Middle frontal gyrus (tissue), 1 donor: ENCODE data around the gene PDLIM1.

ENCODE experiments used
- DNase-seq: peaks from one replicate; pipeline ENCODE4 v3.0.0-alpha.2; 2015; ENCODE audit warnings: low spot score; ENCODE audit errors: extremely low spot score

PDLIM1 gene

DNA sequence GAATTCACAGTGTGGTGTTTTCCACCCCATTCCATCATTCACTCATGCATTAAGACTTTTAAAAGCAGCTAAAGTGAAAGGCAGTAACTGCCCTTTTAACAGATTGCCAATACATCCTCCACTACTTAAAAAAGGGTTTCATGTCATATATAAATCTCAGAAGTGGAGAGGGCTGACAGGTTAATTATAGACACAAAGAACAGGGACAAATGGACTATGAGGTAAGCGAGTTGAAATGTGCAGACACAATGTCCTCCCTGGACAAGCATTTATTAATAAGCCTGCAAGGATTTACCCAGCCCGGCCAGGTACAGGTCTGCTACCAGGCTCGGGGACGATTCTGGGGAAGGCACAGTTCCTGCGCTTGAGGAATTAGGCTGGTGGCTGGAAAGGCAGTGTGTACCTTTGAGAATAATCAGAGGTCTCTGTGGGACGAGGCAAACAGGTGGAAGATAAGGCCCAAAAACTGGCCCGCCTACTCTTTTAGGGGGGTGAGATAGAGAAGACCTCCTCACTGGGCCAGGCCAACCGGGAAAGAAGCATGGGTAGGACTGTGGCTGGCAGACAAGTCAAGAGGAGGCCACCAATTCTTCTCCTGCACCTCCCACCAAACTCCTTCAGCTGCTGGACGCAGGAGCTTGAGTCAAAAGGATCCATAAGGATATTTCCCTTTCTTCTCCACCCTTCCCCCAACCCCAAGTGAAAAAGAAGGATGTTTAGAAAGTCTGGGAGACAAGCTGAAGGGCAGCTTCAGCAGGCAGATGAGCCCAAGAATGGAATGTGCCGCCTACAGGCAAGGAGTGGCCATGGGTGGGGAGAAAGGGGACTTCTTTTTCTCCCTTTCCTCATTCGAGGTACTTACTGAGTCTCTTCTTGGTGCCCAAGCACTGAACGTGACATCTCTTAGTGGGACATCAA is 1.5 kb downstream of the PDLIM1 start:
- DNase-seq: no peak

DNA sequence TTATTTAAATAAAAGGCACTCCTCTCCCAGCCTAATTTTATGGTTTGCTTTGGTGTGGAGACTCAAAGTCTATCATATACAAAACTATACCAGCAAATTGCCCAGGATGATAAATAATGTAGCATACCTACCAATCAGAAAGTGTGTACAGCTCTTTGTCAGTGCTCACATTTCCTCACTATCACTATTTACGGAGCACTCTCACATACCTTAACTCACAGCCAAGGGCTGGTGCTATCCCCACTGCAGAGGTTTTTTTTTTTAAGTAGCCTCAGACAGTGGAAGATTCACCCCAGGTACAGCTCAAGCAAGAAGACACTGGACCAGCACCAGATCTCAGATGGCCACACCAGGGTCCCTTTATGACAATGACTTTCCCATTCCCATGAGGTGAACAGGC is 2.5 kb downstream of the PDLIM1 start:
- DNase-seq: no peak

DNA sequence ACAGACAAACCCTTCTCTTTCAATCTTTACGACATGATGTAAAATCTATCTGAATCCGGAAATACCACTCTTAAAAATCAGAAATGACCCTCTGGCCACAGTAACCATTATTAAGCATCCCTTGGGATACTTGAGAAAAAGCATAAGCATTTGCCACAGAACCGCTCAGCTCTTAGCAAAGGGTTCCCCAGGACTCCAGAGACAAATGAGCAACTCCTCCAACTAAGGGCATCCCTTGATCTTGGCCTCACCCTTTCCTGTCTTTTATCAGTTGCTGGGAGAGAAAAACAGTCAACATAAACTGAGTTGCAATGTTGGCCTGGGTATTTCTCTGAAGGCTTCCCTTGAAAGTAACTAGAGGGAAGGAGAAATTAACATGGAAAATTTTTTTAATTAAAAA is 3.5 kb downstream of the PDLIM1 start:
- DNase-seq: no peak

DNA sequence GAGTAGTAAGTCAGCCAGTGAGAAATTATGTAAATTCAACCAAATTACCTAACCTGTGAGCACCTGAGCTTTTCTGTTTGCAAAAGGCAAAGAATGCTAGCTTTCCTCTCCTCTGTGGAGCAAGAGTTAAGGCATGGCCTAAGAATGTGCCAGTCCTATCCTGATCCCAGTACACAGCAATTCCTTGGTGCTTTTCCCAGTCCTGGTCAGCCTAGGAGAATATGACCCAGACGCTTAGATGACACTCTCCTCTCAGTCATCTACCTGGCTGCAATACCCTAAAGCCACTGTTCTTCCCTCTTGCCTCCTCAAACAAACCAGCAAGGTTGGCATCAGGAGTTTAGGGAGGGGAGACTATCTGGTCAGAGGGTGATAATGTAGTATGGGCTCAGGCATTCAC is 4.1 kb downstream of the PDLIM1 start:
- no peak for DNase-seq

DNA sequence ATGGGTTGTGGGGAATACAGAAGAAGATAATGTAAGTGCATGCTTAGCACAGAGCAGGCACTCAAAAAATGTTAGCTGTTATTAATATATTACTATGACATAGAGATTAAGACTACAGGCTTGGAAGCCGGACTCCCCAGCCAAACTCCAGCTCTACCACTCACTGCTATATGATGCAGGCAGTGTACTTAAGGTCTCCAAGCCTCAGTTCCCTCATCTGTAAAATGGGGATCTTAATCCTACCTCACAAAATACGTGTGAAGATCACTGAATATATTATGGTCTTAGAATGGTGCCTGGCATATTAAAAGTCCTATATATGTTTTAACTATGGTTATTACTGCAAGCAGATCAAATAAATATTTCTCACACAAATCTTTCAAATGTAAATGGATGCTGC is 5.2 kb downstream of the PDLIM1 start:
- no peak for DNase-seq

DNA sequence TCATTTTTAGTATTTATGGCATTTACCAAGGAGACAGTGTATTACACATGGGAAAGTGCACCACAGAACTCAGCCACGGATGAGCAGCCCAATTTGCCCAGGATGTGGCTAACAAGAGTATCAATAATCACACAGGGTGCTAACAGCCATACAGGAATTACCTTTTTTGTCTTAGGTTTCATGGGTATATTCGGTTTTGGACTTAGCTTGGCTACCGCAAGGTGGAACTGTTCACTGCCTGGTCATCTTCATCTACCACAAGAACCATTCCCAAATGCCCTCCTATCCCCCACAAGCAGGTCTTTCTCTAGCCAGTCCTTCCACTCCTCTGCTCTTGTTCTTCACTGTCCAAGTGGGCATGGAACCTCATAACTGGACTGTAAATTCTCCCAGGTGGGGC is 6.0 kb downstream of the PDLIM1 start:
- DNase-seq: no peak

DNA sequence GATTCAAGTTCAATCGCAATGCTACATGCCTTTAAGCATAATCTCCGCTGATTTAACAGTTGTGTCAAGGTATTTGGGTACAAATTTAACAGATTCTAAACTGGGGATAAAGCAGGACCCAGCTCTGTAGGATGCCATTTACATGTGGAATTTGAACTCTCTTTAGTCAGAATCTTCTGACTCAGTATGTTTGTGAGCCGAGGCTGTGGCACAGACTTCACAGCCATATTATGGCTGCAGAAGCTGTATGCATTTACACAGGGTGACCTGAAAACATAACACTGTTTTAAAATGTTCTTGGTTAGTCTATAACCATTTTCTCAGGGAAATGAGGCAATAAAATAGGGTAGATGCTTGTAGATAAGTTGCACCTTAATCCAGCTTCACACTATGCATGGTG is 8.7 kb downstream of the PDLIM1 start:
- DNase-seq: no peak

DNA sequence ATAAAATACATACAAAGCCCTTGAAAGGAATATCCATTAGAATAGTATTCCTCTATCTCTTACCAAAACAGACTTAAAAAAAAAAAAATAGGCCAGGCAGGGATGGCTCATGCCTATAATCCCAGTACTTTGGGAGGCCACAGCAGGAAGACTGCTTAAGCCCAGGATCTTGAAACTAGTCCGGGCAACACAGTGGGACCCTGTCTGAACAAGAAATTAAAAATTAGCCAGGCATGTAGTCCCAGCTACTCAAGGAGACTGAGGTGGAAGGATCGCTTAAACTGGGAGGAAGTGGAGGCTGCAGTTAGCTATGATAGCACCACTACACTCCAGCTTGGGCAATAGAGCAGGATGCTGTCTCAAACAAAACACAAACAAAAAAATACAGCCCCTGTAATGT is 9.6 kb downstream of the PDLIM1 start:
- DNase-seq: no peak

DNA sequence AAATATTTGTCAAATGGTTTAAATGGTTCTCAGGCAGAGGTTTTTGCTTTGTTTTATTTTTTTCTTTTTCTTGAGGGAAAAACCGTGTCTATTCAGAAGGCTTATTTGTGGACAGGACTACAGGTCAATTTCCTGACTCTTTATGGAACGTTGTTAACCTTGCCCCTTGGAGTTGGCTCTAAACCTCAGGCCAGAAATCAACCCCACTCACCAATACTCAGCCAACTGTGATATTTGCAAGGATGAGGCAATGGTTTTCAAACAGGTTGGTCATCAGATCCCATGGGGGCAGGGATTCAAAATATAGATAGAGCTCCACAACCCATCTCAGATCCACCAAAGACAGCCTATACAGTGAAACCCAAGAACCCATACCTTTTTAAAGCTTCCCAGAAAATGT is 10.2 kb downstream of the PDLIM1 start:
- no peak for DNase-seq

DNA sequence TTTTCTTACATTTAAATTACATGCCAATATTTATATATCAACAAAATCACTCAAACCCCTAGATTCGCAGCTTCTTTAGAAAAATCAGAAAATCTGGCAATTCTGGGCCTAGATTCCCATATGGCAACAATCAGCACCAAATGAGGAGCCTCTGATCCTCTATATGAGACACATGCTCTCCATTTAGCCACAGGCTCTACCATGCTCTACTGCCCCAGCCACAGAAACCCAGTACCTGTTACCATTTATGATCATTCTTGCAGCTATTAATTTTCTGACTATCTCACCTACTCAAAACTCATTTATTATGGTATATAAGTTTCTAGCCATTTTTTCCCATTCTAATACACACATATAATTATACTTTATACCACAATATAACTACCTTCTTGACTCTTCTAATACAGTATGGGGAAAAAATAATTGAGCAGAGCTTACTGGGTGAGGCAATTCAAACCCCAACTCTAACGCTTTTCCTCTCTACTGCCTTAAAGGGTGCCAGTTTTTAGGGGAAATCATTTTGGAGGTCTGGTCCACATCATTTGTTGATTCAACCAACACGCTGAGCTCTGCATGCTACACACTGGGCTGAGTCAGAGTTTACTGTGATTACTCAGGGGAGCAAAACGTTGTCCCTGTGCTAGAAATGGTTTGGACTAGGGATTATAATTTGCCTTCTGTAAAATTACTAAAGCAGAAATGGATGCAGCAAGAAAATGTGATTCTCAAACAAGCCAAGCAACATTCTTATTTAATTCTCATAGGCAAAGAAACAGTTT is 11.6 kb downstream of the PDLIM1 start:
- DNase-seq: no peak

DNA sequence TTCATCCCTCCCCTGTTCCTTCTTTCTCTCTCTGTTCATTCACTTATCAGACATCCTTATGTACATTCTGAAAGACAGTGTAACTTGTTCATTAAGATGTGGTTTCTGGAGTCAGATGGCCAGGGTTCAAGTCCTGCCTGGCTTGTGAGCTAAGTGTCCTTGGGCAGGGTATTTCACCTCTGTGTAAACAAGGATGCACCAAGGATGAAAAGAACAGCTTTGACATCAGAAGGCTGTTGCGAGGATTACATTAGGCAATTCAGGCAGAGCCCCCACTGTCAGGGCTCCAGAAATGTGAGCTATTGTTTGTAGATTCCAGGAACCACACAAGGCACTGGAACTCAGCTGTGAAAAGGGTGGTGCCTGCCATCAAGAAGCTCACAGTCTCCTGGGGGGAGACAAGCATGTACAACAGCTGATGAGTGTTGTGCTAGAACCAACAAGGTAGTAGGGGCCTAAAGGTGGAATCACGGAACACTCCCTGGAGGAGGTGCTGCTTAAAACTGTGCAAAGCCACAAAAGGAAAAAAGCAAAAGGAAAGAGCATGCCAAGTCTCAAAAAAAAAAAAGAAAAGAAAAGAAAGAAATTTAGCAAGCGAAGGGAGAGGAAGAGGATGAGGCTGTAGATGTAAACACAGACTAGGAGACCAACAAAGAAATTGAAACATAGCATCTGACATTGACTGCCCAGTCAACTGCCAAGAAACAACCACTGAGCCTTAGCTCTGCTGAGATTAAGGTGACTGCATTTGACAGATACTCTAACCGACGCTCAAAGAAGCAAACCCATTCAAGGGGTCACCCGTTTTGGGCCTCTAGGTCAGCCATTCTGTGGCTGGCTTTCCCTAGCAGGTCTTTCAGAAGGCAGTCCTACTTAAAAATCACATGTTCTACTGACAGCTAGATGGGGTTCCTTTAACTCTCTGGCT is 12.5 kb downstream of the PDLIM1 start:
- DNase-seq: no peak

DNA sequence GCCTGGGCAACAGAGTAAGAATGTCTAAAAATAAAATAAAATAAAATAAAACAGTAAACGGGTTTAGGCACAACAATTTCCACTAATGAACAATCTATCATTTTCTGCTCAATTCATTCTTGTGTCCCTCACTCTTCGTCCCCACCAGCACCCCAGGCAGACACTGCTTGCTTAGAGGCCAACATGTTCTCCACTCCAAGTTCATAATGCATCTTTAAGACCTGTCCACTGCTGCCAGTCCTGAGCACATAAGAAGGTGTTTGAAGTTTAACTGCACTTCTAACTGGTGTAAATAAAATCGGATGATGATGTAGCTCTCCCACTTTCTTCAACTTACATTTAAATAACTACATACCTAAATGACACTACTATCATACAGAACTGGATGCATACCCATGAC is 13.2 kb downstream of the PDLIM1 start:
- no peak for DNase-seq

DNA sequence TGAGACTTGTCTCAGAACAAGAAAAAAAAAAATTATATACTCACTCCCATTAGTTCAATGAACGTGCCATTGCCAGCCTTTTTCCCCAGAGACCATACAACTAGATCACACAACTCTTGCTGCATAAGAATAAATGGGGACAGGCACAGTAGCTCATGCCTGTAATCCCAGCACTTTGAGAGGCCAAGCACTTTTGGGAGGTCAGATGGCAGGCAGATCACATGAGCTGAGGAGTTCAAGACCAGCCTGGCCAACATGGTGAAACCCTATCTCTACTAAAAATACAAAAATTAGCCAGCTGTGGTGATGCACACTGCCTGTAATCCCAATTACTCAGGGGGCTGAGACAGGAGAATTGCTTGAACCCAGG is 13.6 kb downstream of the PDLIM1 start:
- DNase-seq: no peak

DNA sequence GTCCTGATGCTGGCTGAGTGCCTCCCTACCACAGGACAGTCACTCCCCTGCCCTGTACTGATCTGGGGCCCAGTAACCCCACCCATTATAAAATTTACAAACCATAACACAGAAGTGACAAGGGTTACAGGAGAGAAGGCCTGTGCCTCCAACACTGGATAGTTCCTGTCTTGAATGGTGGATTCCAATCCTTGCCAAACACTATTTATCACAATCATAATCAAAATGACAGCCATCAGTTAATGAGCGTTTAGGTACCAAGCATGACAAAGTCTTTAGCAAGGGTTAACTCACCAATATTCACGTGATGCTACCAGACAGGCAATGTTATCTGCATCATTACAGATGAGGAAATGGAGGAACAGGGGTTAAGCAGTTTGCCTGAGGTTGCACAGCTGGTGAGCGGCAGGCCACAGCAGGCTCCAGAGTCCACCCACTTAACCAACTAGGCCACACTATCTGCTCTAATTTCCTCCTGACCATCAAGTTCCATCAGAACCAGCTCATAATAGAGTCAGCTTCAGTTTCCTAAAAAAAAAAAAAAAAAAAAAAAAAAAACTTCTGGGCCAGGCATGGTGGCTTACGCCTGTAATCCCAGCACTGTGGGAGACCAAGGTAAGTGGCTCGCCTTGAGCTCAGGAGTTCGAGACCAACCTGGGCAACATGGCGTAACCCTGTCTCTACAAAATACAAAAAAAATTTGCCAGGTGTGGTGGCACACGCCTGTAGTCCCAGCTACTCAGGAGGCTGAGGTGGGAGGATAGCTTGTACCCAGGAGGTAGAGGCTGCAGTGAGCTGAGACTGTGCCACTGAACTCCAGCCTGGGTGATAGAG is 14.2 kb downstream of the PDLIM1 start:
- no peak for DNase-seq

DNA sequence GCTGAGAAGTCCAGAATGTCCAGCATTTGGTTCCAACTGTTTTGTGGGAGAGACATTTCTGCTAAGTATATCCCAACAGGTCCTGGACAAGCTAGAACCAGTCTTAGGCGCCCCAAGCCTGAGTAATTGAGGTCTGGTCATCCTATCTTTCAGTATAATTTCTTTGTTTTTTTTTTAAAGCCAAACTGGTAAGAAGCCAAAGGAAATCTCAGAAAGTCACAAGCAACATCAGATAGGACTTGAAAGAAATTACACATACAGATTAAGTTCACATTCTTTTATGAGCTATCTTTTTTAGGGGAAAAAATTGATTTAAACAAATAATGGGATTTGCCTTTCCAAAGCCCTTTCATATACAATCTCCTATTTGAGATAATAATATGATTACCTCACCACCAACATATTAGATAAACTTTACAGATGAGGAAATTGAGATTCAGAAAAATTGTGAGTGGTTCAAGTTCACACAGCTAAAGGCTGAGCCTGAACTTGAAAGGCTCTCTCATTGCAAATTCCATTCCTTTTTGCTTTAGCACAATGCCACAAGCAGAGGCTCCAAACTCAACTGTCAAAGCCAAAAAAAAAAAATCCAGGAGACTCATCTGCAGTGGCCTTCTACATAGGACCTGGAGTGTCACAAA is 15.0 kb downstream of the PDLIM1 start:
- no peak for DNase-seq

DNA sequence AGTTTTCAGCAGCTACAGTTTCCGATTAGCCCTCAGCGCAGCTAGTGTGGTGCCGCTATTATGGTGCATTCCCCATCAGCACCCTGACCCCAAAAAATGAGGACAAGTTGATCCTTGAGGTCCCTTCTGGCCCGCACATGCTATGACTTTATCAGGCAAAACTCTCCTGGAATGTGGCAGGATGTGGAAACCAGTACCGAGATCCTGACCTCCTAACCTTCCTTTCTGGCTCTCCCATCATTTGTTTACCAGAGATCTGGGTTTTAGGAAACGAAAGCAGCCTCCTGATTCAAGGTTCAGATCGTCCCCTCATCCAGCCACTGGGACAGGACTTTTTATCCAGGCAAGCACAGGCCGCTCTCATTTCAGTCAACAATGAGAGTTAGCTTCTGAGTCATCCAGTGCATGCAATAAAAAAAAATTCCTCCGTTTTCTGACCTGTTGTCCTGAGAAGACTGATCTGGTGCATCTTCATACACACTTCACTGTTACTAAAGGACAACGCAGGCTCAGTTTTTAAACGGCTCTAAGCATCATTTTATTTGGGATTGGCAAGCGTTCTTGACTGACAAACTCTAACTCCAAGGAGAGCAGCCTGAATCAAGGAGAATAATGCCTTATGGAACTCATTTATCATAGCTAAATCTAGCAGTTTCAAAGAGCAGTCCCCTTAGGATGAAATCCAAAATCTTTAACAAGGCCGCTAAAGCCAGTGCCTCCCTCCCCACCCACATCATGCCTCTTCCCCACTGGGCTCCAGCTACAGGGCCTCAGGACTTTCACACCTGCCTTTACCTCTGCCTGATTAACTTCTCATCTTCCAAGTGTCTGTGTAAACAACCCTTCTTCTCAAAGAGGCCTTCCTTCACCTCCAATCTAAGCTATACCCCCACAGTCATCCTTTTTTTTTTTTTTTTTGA is 17.1 kb downstream of the PDLIM1 start:
- no peak for DNase-seq

DNA sequence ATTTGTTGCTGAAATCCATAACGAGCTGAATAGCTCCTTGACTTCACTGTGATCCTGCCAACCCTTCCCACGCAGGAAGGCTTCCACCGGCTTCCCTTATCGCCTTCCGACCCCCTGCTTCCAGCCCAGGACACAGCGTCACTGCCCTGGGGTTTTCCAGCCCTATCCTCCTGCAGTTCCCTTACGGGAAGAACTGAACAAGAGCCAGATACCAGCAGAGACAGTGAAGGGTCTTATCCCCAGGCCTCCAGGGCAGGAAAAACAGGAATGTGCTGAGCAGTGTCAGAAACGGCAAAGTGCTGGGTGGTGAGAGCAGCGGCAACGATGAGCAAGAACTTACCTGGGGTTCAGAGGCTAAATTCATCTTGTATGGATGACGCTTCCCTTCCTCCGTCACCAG is 22.4 kb downstream of the PDLIM1 start:
- DNase-seq: no peak

DNA sequence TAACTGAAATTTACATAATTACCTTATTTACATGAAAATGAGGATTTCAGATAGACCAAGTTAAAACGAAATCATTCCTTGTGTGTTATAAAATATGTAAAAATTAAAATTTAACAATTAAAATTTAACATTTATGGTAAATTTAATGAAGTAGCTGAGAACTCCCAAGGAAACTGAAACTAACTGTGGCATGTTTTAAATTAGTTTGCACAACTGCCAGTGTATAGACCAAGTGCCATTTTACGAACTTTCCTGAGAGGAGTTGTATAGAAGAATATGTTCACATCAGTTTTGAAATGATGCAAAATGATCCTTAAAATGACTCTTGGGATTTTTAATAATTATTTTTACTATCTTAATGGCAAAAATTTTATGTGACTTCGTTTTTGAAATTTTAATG is 23.6 kb downstream of the PDLIM1 start:
- DNase-seq: no peak

DNA sequence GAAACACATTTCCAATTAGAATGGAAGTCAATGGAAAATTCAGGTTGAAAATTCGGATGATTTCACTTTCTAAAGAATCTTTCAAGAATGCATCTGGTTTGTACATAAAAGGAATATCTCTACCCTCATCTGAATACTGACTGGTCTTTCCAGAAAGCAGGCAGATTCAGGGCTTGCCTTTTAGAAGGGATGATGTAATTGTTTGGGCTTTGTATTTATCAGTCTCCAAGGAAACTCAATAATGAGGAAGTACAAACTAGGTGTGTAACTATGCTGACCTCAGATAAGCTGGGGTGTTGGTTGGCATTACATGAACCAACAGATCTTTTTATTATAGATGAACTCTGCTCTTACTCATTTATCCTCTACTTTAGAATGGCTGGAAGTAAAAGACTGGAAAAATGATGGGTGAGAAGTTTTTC is 24.1 kb downstream of the PDLIM1 start:
- no peak for DNase-seq
